Sigmoid colon (tissue), 4 donors: ENCODE results near the gene FNIP1.

Experiments
- CTCF ChIP-seq, 4 experiments: fragments of 450-650 bp in 3 of 4; fragments of 200-600 bp in 1 of 4; IDR thresholded peaks; one replicate each; pipeline ENCODE4 v1.5.1; 2016 to 2019; ENCODE audit warnings: antibody characterized with exemption in 4 of 4, mild to moderate bottlenecking in 3 of 4, moderate library complexity in 2 of 4
- EP300 ChIP-seq, 4 donors: sonication (generic); formaldehyde crosslinking; IDR thresholded peaks; one replicate each; pipeline ENCODE4 v1.6.1; 2017; ENCODE audit warnings: antibody characterized with exemption in 4 of 4
- POLR2A ChIP-seq, 2 donors: fragments of 450-650 bp; IDR thresholded peaks; one replicate each; pipeline ENCODE4 v1.6.1; 2016; ENCODE audit warnings: antibody characterized with exemption in 2 of 2, mild to moderate bottlenecking in 2 of 2, moderate library complexity in 2 of 2

- TF ChIP-seq POLR2A (IDR thresholded peaks at IDR 0.05), result no peak
- no peak for TF ChIP-seq EP300 (IDR thresholded peaks at IDR 0.05)
- TF ChIP-seq CTCF (IDR thresholded peaks at IDR 0.05), result no peak
Observed at GRCh38 chr5:131622633-131623032, 174.2 kb downstream of the FNIP1 start.
